ENCODE results near the gene DCLK1. TPM values are rescaled to one million over a fixed set of nuclear protein-coding genes. Genes with fewer than 3 reads are reported as not detected.

The DCLK1 gene
- total and polyA plus RNA-seq, 10 of the 15 experiments (the other 5 are each of a cell fraction or from before 2014, with no cell fraction given) = not detected

DNA sequence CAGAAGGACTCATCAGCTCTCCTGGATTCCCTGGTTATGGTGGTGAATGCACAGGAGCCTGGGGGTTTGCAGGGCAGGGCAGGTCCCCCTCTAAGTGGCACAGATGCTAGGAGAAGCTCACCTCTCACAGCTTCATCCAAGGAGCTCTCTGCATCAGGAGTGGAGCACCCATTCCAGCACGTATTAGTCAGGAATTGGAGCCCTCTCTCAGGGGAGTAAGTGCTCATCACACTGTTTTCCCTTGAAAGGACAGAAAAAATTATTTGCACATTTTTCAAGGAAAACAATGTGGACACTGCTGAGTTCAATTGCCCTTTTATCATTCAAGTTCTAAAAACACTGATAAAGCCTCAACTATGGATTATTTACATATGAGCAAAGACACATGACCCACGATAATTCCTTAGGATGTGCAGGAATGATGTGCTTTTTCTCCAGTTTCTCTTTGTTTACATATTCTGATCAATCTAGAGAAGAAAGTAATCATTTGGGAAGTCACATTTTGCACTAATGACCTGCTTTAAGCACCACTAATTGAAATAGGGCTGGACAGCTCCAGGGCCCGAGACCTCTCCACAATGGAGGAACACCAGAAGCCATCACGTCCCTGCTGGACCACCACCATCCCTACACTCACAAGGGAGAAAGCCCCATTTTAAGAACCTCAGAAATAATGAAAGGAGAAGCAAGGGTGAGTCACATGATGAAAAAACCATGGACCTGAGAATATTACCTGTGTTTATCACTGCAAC is 42.6 kb upstream of the DCLK1 start:
- TF ChIP-seq CBX5 (IDR thresholded peaks at IDR 0.05; ENCODE audit: low read depth) = no peak
- TF ChIP-seq CHD2 (IDR thresholded peaks at IDR 0.05; ENCODE audit: borderline replicate concordance, low read depth, low read length) = no peak
- TF ChIP-seq NR2C2 (IDR thresholded peaks at IDR 0.05; ENCODE audit: borderline replicate concordance, control insufficient read depth, insufficient read length, low read depth) = no peak
- no peak for TF ChIP-seq PML (IDR thresholded peaks at IDR 0.05; ENCODE audit: low read length)
- Histone ChIP-seq H3K9ac (ENCODE audit: control insufficient read depth, insufficient read depth, low read length) (no peak overlapping the region), H3K36me3 (ENCODE audit: control insufficient read depth in 2 of 2, insufficient read depth in 2 of 2, low read length in 1 of 2) (no peaks in the 10 kb centered on the region), H3K79me2 (ENCODE audit: control insufficient read depth, insufficient read depth, low read length) (no peaks in the 10 kb centered on the region), H2AFZ (ENCODE audit: control insufficient read depth, low read depth, low read length) (no peak overlapping the region), H3K27ac (ENCODE audit: control insufficient read depth, insufficient read depth) (no peak overlapping the region), H3K4me1 (ENCODE audit: control insufficient read depth, insufficient read depth, low read length) (no peaks in the 10 kb centered on the region), H3K4me3 (no peak overlapping the region), H3K9me3 (replicated peaks; ENCODE audit: control insufficient read depth, insufficient read depth, low read length) (no peaks in the 10 kb centered on the region), H3K4me2 (ENCODE audit: control insufficient read depth, insufficient read depth) (no peak overlapping the region), H4K20me1 (ENCODE audit: control insufficient read depth, insufficient read depth) (no peaks in the 10 kb centered on the region), H3K27me3 (replicated peaks in 1 of 2; ENCODE audit: control insufficient read depth in 2 of 2, insufficient read depth in 2 of 2, low read length in 1 of 2) (no peaks in the 10 kb centered on the region)
- 4% methylated on average over 4 of the region's 4 CpGs for WGBS (ENCODE audit: insufficient coverage, insufficient replicate concordance, low lambda C conversion rate, missing lambda C conversion rate)
- ChIA-PET CTCF (no interaction called here), POLR2A (no interaction called here), RAD21 (ENCODE audit: unreplicated experiment) (no interaction called here), SMC1A (ENCODE audit: uncharacterized antibody, unreplicated experiment) (no interaction called here)
- intact Hi-C loops (cut with micrococcal nuclease; ENCODE audit: unreplicated experiment) (no loop called here), in situ Hi-C loops (cut with MboI) (no loop called here)
- DNase-seq (ENCODE audit: low read depth, low spot score) (no peak), FAIRE-seq (no peak), ATAC-seq (no peak)
- no TSS peak for BruUV-seq (replicated peaks)

DNA sequence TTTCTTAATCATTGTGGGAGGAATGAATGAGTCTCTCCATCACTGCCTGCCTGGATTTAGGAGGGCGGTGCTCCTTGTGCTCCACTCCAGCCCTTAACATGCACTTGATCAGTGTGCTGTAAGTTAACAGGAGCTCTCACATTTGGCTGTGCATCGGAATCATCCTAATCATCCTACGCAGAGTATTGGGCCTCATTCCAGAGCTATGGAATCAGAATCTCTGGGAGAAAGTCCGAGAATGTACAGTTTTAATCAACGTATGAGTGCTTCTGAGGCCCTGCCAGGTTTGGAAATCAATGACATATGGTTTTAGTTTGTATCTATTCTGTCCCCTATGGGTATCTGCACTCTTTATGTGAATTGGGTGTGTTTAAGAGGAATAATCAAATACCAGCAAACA is 34.9 kb upstream of the DCLK1 start:
- H3K27me3 ChIP-seq (replicated peaks in 1 of 2; ENCODE audit: control insufficient read depth in 2 of 2, insufficient read depth in 2 of 2, low read length in 1 of 2) = no peaks in the 10 kb centered on the region
- ATAC-seq = no peak
- intact Hi-C loops (cut with micrococcal nuclease; ENCODE audit: unreplicated experiment) = no loop called here
- CTCF ChIA-PET = no interaction called here
- H3K36me3 ChIP-seq (ENCODE audit: control insufficient read depth in 2 of 2, insufficient read depth in 2 of 2, low read length in 1 of 2) = no peaks in the 10 kb centered on the region
- H3K9me3 ChIP-seq (replicated peaks; ENCODE audit: control insufficient read depth, insufficient read depth, low read length) = no peaks in the 10 kb centered on the region
- H3K4me3 ChIP-seq = no peak overlapping the region
- no peak for FAIRE-seq
- RAD21 ChIA-PET (ENCODE audit: unreplicated experiment) = no interaction called here
- H3K9ac ChIP-seq (ENCODE audit: control insufficient read depth, insufficient read depth, low read length) = no peak overlapping the region
- BruUV-seq (replicated peaks) = no TSS peak
- in situ Hi-C loops (cut with MboI) = no loop called here
- H3K27ac ChIP-seq (ENCODE audit: control insufficient read depth, insufficient read depth) = no peak overlapping the region
- SMC1A ChIA-PET (ENCODE audit: uncharacterized antibody, unreplicated experiment) = no interaction called here
- H3K79me2 ChIP-seq (ENCODE audit: control insufficient read depth, insufficient read depth, low read length) = no peaks in the 10 kb centered on the region
- 37% methylated on average over 5 of the region's 5 CpGs for WGBS (ENCODE audit: insufficient coverage, insufficient replicate concordance, low lambda C conversion rate, missing lambda C conversion rate)
- DNase-seq (ENCODE audit: low read depth, low spot score) = no peak
- H3K4me1 ChIP-seq (ENCODE audit: control insufficient read depth, insufficient read depth, low read length) = no peaks in the 10 kb centered on the region
- no peaks in the 10 kb centered on the region for H4K20me1 ChIP-seq (ENCODE audit: control insufficient read depth, insufficient read depth)
- no peak overlapping the region for H3K4me2 ChIP-seq (ENCODE audit: control insufficient read depth, insufficient read depth)
- no peak overlapping the region for H2AFZ ChIP-seq (ENCODE audit: control insufficient read depth, low read depth, low read length)
- POLR2A ChIA-PET = no interaction called here
- TF ChIP-seq ETV6 (conservative IDR thresholded peaks at IDR 0.05 in 1 of 2, IDR thresholded peaks at IDR 0.05 in 1 of 2; ENCODE audit: borderline replicate concordance in 1 of 2, low read depth in 1 of 2) (no peak), SUPT20H (IDR thresholded peaks at IDR 0.05; ENCODE audit: borderline replicate concordance, control insufficient read depth, low read depth, low read length) (no peak), MTA2 (IDR thresholded peaks at IDR 0.05; ENCODE audit: low read depth) (no peak), EZH2 (IDR thresholded peaks at IDR 0.05; ENCODE audit: borderline replicate concordance, control insufficient read depth, low read depth, low read length) (no peak), RB1 (IDR thresholded peaks at IDR 0.05; ENCODE audit: borderline replicate concordance) (no peak)
- TF ChIP-seq, protein P1, sequence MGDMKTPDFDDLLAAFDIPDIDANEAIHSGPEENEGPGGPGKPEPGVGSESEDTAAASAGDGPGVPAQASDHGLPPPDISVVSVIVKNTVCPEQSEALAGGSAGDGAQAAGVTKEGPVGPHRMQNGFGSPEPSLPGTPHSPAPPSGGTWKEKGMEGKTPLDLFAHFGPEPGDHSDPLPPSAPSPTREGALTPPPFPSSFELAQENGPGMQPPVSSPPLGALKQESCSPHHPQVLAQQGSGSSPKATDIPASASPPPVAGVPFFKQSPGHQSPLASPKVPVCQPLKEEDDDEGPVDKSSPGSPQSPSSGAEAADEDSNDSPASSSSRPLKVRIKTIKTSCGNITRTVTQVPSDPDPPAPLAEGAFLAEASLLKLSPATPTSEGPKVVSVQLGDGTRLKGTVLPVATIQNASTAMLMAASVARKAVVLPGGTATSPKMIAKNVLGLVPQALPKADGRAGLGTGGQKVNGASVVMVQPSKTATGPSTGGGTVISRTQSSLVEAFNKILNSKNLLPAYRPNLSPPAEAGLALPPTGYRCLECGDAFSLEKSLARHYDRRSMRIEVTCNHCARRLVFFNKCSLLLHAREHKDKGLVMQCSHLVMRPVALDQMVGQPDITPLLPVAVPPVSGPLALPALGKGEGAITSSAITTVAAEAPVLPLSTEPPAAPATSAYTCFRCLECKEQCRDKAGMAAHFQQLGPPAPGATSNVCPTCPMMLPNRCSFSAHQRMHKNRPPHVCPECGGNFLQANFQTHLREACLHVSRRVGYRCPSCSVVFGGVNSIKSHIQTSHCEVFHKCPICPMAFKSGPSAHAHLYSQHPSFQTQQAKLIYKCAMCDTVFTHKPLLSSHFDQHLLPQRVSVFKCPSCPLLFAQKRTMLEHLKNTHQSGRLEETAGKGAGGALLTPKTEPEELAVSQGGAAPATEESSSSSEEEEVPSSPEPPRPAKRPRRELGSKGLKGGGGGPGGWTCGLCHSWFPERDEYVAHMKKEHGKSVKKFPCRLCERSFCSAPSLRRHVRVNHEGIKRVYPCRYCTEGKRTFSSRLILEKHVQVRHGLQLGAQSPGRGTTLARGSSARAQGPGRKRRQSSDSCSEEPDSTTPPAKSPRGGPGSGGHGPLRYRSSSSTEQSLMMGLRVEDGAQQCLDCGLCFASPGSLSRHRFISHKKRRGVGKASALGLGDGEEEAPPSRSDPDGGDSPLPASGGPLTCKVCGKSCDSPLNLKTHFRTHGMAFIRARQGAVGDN (IDR thresholded peaks at IDR 0.05) = no peak
